Sigmoid colon (tissue), 7 donors: ENCODE measurements around the gene GPATCH4. TPM values are rescaled to one million over a fixed set of nuclear protein-coding genes. Genes with fewer than 3 reads are reported as not detected.
A peak's percentile ranks its signal among the peaks of the same experiment; 100 is the strongest.

Experiments
- DNase-seq: peaks from one replicate; pipeline ENCODE4 v3.0.0-alpha.2; 2019
- H3K27ac ChIP-seq, 4 donors: fragments of 200-600 bp; sonication (generic); one replicate each; pipeline ENCODE4 v1.5.1; 2016 to 2019; ENCODE audit warnings: mild to moderate bottlenecking in 1 of 4
- H3K27me3 ChIP-seq, 3 donors: fragments of 200-600 bp; sonication (generic); one replicate each; pipeline ENCODE4 v1.5.1; 2019; ENCODE audit warnings: mild to moderate bottlenecking in 1 of 3
- H3K36me3 ChIP-seq, 4 donors: fragments of 200-600 bp; sonication (generic); one replicate each; pipeline ENCODE4 v1.5.1; 2016 to 2019
- H3K4me1 ChIP-seq, 4 donors: fragments of 200-600 bp; sonication (generic); one replicate each; pipeline ENCODE4 v1.5.1; 2017 to 2019
- H3K4me3 ChIP-seq, 4 donors: fragments of 200-600 bp; sonication (generic); one replicate each; pipeline ENCODE4 v1.5.1; 2017 to 2019; ENCODE audit warnings: mild to moderate bottlenecking in 2 of 4, moderate library complexity in 1 of 4
- H3K9me3 ChIP-seq, 4 donors: fragments of 200-600 bp in 3 of 4; sonication (generic) in 3 of 4; one replicate each; pipeline versions ENCODE4 v1.5.1 to v1.6.1; 2013 to 2019
- CTCF ChIP-seq, 4 experiments: fragments of 450-650 bp in 3 of 4; fragments of 200-600 bp in 1 of 4; IDR thresholded peaks; one replicate each; pipeline ENCODE4 v1.5.1; 2016 to 2019; ENCODE audit warnings: antibody characterized with exemption in 4 of 4, mild to moderate bottlenecking in 3 of 4, moderate library complexity in 2 of 4
- EP300 ChIP-seq, 4 donors: sonication (generic); formaldehyde crosslinking; IDR thresholded peaks; one replicate each; pipeline ENCODE4 v1.6.1; 2017; ENCODE audit warnings: antibody characterized with exemption in 4 of 4
- POLR2A ChIP-seq, 2 donors: fragments of 450-650 bp; IDR thresholded peaks; one replicate each; pipeline ENCODE4 v1.6.1; 2016; ENCODE audit warnings: antibody characterized with exemption in 2 of 2, mild to moderate bottlenecking in 2 of 2, moderate library complexity in 2 of 2
- POLR2AphosphoS5 ChIP-seq, 4 donors: sonication (generic); formaldehyde crosslinking; IDR thresholded peaks; one replicate each; pipeline ENCODE4 v1.6.1; 2017; ENCODE audit warnings: antibody characterized with exemption in 4 of 4
- WGBS, 2 donors: extraction: QIAGEN DNeasy Blood & Tissue Kit; methylation state at CpG; one replicate each; pipeline ENCODE4 v1.1.7; 2013; 5-methylcytosine and 5-hydroxymethylcytosine counted together
- intact Hi-C: fragments of 100-400 bp; cut with DNase I; formaldehyde crosslinking; loops from one replicate; pipeline ENCODE4 v1.15.1; 2023
- polyA plus RNA-seq, 3 donors: library from polyadenylated mRNA; stranded (reverse); fragments of 200-250 nt; gene quantifications; one replicate each; pipeline ENCODE4 v1.2.3, GENCODE V29; 2013
- total RNA-seq, 4 donors: library from RNA; depleted of rRNA; stranded (reverse); fragments of >200 nt; gene quantifications; one replicate each; pipeline ENCODE4 v1.1.0, GENCODE V29; 2016
- donor health status: healthy with polysubstance abuse.
- donor health status: Bipolar disorder and iron deficiency.
- donor health status: healthy.

The GPATCH4 gene
- total and polyA plus RNA-seq, 7 donors: 10.2 to 32.9 (median 17.4) TPM

- Histone ChIP-seq H3K4me3 (no peak overlapping the region), H3K9me3 (no peaks in the 10 kb centered on the region), H3K27me3 (peaks cover 0 to 6% (median 4%) of the 10 kb centered on the region in 3 donors), H3K36me3 (no peaks in the 10 kb centered on the region), H3K4me1 (peaks cover 0 to 14% (median 9%) of the 10 kb centered on the region in 4 donors), H3K27ac (no peak overlapping the region)
- 6 to 26% methylated on average over 4 of the region's 4 CpGs for WGBS, 2 donors
- intact Hi-C loops: no loop called here
- TF ChIP-seq POLR2AphosphoS5 (IDR thresholded peaks at IDR 0.05) (no peak), EP300 (IDR thresholded peaks at IDR 0.05) (no peak), CTCF (IDR thresholded peaks at IDR 0.05) (no peak), POLR2A (IDR thresholded peaks at IDR 0.05) (no peak)
- peak; percentile 8 for DNase-seq
Measured at GRCh38 chr1:156571261-156571852, 29.9 kb downstream of the GPATCH4 start.

- no peak overlapping the region for H3K27ac ChIP-seq
- no peak for TF ChIP-seq EP300 (IDR thresholded peaks at IDR 0.05)
- TF ChIP-seq POLR2AphosphoS5 (IDR thresholded peaks at IDR 0.05): no peak
- no peak for TF ChIP-seq CTCF (IDR thresholded peaks at IDR 0.05)
- TF ChIP-seq POLR2A (IDR thresholded peaks at IDR 0.05): no peak
- no peak overlapping the region for H3K4me3 ChIP-seq
- H3K36me3 ChIP-seq: no peaks in the 10 kb centered on the region
- 87 to 93% methylated on average over 4 of the region's 4 CpGs for WGBS, 2 donors
- H3K27me3 ChIP-seq: peaks cover 0 to 6% (median 4%) of the 10 kb centered on the region in 3 donors
- no peaks in the 10 kb centered on the region for H3K9me3 ChIP-seq
- intact Hi-C loops: no loop called here
- H3K4me1 ChIP-seq: peaks cover 0 to 4% (median 0%) of the 10 kb centered on the region in 4 donors
- DNase-seq: peak; percentile 24
Measured at GRCh38 chr1:156566436-156566835, 34.8 kb downstream of the GPATCH4 start.

GRCh38 chr1:156565519-156565918, 35.8 kb downstream of the GPATCH4 start:
- intact Hi-C loops: no loop called here
- Histone ChIP-seq H3K4me1 (no peaks in the 10 kb centered on the region), H3K4me3 (no peak overlapping the region), H3K27me3 (peaks cover 0 to 4% (median 0%) of the 10 kb centered on the region in 3 donors), H3K27ac (no peak overlapping the region), H3K36me3 (no peaks in the 10 kb centered on the region), H3K9me3 (no peaks in the 10 kb centered on the region)
- TF ChIP-seq POLR2AphosphoS5 (IDR thresholded peaks at IDR 0.05) (no peak), POLR2A (IDR thresholded peaks at IDR 0.05) (no peak), CTCF (IDR thresholded peaks at IDR 0.05) (no peak), EP300 (IDR thresholded peaks at IDR 0.05) (no peak)
- WGBS, 2 donors: 90 to 92% methylated on average over 2 of the region's 2 CpGs
- peak; percentile 32 for DNase-seq

- intact Hi-C loops: no loop called here
- H3K27ac ChIP-seq: peak overlapping the region in 2 of 4 donors; percentile 37 to 39
Measured at GRCh38 chr1:156560585-156561163, 40.6 kb downstream of the GPATCH4 start.

More at GRCh38 chr1:156560585-156561163, 40.6 kb downstream of the GPATCH4 start:
- Histone ChIP-seq H3K36me3 (no peaks in the 10 kb centered on the region), H3K4me3 (no peak overlapping the region), H3K27me3 (no peaks in the 10 kb centered on the region), H3K9me3 (no peaks in the 10 kb centered on the region), H3K4me1 (no peaks in the 10 kb centered on the region)
- WGBS, 2 donors: 77 to 78% methylated on average over 5 of the region's 5 CpGs
- no peak for TF ChIP-seq EP300 (IDR thresholded peaks at IDR 0.05)
- no peak for TF ChIP-seq POLR2AphosphoS5 (IDR thresholded peaks at IDR 0.05)
- TF ChIP-seq CTCF (IDR thresholded peaks at IDR 0.05): no peak
- TF ChIP-seq POLR2A (IDR thresholded peaks at IDR 0.05): no peak
- peak; percentile 65 for DNase-seq
